CD4-positive, alpha-beta T cell (primary cell): ENCODE data around the gene SLC2A2. TPM values are rescaled to one million over a fixed set of nuclear protein-coding genes. Genes with fewer than 3 reads are reported as not detected.

Experiments
- ATAC-seq: fragments of 200-7000 bp; cut with Tn5 transposase; one replicate; pipeline ENCODE4 v1.10.0; 2022; ENCODE audit warnings: mild to moderate bottlenecking; ENCODE audit not compliant: poor library complexity
- CTCF ChIA-PET: fragments of 350-600 bp; sonication (Branson Sonifier 250); formaldehyde crosslinking; loops from one replicate; lab custom pipeline; 2021; ENCODE audit warnings: antibody characterized with exemption, inconsistent platforms; lab: Charles Lee
- POLR2A ChIA-PET: fragments of 350-600 bp; sonication (Branson Sonifier 250); formaldehyde crosslinking; loops from one replicate; lab custom pipeline; 2021; ENCODE audit warnings: antibody characterized with exemption, inconsistent platforms; lab: Charles Lee
- DNase-seq, 14 experiments: peaks; one replicate each; pipeline ENCODE4 v3.0.0-alpha.2; 2013 to 2020; ENCODE audit warnings: mixed read lengths in 2 of 14
- H3K27ac ChIP-seq, 2 donors: one replicate each; pipeline versions ENCODE4 v1.5.1 to v1.7.0; 2013; ENCODE audit warnings: low read length in 2 of 2, low read depth in 1 of 2, mild to moderate bottlenecking in 1 of 2
- H3K27me3 ChIP-seq, 2 experiments: 1 replicate in 1 of 2; 2 replicates in 1 of 2; pipeline versions ENCODE4 v1.6.1 to v1.7.0; 2013; ENCODE audit warnings: low read length in 2 of 2, control low read depth in 1 of 2, mild to moderate bottlenecking in 1 of 2, moderate library complexity in 1 of 2; ENCODE audit not compliant: insufficient read depth in 2 of 2, control insufficient read depth in 1 of 2
- H3K36me3 ChIP-seq: one replicate; pipeline ENCODE4 v1.6.1; 2013; ENCODE audit warnings: low read length, control low read depth; ENCODE audit not compliant: insufficient read depth
- H3K4me1 ChIP-seq: one replicate; pipeline ENCODE4 v1.6.1; 2013; ENCODE audit warnings: low read length, control low read depth; ENCODE audit not compliant: insufficient read depth
- H3K4me3 ChIP-seq: one replicate; pipeline ENCODE4 v1.5.1; 2013; ENCODE audit warnings: mild to moderate bottlenecking, low read length, moderate library complexity
- H3K9me3 ChIP-seq, 2 experiments: 1 replicate in 1 of 2; 2 replicates in 1 of 2; pipeline versions ENCODE4 v1.6.1 to v1.7.0; 2013; ENCODE audit warnings: low read length in 2 of 2, mild to moderate bottlenecking in 2 of 2, control low read depth in 1 of 2, moderate library complexity in 1 of 2; ENCODE audit not compliant: control insufficient read depth in 1 of 2, insufficient read depth in 1 of 2
- H3K27ac Mint-ChIP-seq: one replicate; pipeline ENCODE4 v1.8.0; 2020; ENCODE audit warnings: mixed read lengths
- H3K27me3 Mint-ChIP-seq: one replicate; pipeline ENCODE4 v1.8.0; 2021; ENCODE audit warnings: mixed read lengths
- H3K36me3 Mint-ChIP-seq: one replicate; pipeline ENCODE4 v1.8.0; 2021; ENCODE audit warnings: low read depth, mixed read lengths
- H3K4me1 Mint-ChIP-seq: one replicate; pipeline ENCODE4 v1.8.0; 2021; ENCODE audit warnings: low read depth, mixed read lengths
- H3K4me3 Mint-ChIP-seq: one replicate; pipeline ENCODE4 v1.8.0; 2020; ENCODE audit warnings: mild to moderate bottlenecking, mixed read lengths
- H3K9me3 Mint-ChIP-seq: one replicate; pipeline ENCODE4 v1.8.0; 2020; ENCODE audit warnings: mixed read lengths
- CTCF ChIP-seq: fragments of 200-600 bp; IDR thresholded peaks from one replicate; pipeline ENCODE4 v1.8.0; 2022; ENCODE audit warnings: antibody characterized with exemption, mild to moderate bottlenecking
- intact Hi-C, 2 experiments: fragments of 100-400 bp; cut with DNase I in 1 of 2; cut with micrococcal nuclease in 1 of 2; formaldehyde crosslinking; loops; one replicate each; pipeline versions ENCODE4 v1.15.1 to v1.9.0; 2023 to 2025; cut with DNase I, micrococcal nuclease
- total RNA-seq, 174 experiments: library from RNA in 2 of 174; stranded (reverse) in 2 of 174; gene quantifications; one replicate each; pipeline ENCODE4 v1.2.3 and lab custom pipeline; 2021 to 2026

Gene SLC2A2
- total RNA-seq, 2 experiments from 2014 or later, result not detected

- no peaks in the 10 kb centered on the region for H3K36me3 ChIP-seq
These were observed 72.8 kb downstream of the SLC2A2 start for GRCh38 chr3:170953736-170954135.

GRCh38 chr3:170953229-170953628 lies 73.3 kb downstream of the SLC2A2 start:
- Histone ChIP-seq H3K9me3 (no peaks in the 10 kb centered on the region), H3K27me3 (peaks cover 0 to 5% of the 10 kb centered on the region in 2 experiments), H3K4me1 (no peaks in the 10 kb centered on the region), H3K36me3 (no peaks in the 10 kb centered on the region), H3K4me3 (no peak overlapping the region), H3K27ac (no peak overlapping the region)
- Mint-ChIP-seq H3K36me3 (no peaks in the 10 kb centered on the region), H3K4me3 (no peak overlapping the region), H3K9me3 (no peaks in the 10 kb centered on the region), H3K27ac (no peak overlapping the region), H3K4me1 (no peaks in the 10 kb centered on the region), H3K27me3 (peaks cover 27% of the 10 kb centered on the region)
- intact Hi-C loops, result no loop called here
- ATAC-seq (no peak), DNase-seq (no peak)
- no peak for TF ChIP-seq CTCF
- ChIA-PET POLR2A (no interaction called here), CTCF (interaction anchor here (0.9 kb wide), 1 partner anchor 10 kb away, joined by 3 read pairs; no protein-coding TSS in a partner anchor)

More at GRCh38 chr3:170953736-170954135, 72.8 kb downstream of the SLC2A2 start:
- Mint-ChIP-seq H3K27me3 (peaks cover 23% of the 10 kb centered on the region), H3K9me3 (no peaks in the 10 kb centered on the region), H3K27ac (no peak overlapping the region), H3K4me3 (no peak overlapping the region), H3K36me3 (no peaks in the 10 kb centered on the region), H3K4me1 (no peaks in the 10 kb centered on the region)
- H3K27ac ChIP-seq, result no peak overlapping the region
- TF ChIP-seq CTCF, result no peak
- intact Hi-C loops, result no loop called here
- no peak for ATAC-seq
- POLR2A ChIA-PET, result no interaction called here
- H3K27me3 ChIP-seq, result peaks cover 0 to 3% of the 10 kb centered on the region in 2 experiments
- CTCF ChIA-PET, result no interaction called here
- no peak overlapping the region for H3K4me3 ChIP-seq
- no peaks in the 10 kb centered on the region for H3K9me3 ChIP-seq
- DNase-seq, result no peak
- no peaks in the 10 kb centered on the region for H3K4me1 ChIP-seq

DNA sequence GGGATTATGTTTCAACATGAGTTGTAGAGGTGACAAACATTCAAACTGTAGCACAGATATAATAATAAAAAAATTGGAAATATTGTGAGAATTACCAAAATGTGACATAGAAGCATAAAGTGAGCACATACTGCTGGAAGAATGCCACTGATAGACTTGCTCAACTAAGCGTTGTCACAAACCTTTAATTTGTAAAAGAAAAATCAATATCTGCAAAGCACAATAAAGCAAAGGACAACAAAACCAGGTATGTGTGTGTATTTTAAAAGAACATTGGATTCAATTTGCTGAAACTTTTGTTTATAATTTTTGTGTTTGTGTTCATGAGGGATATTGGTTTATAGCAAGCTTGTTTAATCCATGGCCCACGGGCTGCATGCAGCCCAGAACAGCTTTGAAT lies 77.3 kb downstream of the SLC2A2 start:
- ChIA-PET CTCF (no interaction called here), POLR2A (no interaction called here)
- Mint-ChIP-seq H3K4me3 (no peak overlapping the region), H3K36me3 (no peaks in the 10 kb centered on the region), H3K4me1 (no peaks in the 10 kb centered on the region), H3K9me3 (no peaks in the 10 kb centered on the region), H3K27me3 (peaks cover 38% of the 10 kb centered on the region), H3K27ac (no peak overlapping the region)
- Histone ChIP-seq H3K4me3 (no peak overlapping the region), H3K27ac (no peak overlapping the region), H3K9me3 (peaks cover 0 to 9% of the 10 kb centered on the region in 2 experiments), H3K27me3 (peaks cover 0 to 5% of the 10 kb centered on the region in 2 experiments), H3K36me3 (no peaks in the 10 kb centered on the region), H3K4me1 (no peaks in the 10 kb centered on the region)
- DNase-seq (no peak), ATAC-seq (no peak)
- no peak for TF ChIP-seq CTCF
- intact Hi-C loops, result no loop called here
